K562 (cell line): ENCODE results near the gene RBM18. TPM values are rescaled to one million over a fixed set of nuclear protein-coding genes. Genes with fewer than 3 reads are reported as not detected.

Experiments used
- DMBX1 ChIP-seq: fragments of 250-450 bp; sonication (Bioruptor Pico); IDR thresholded peaks from 2 replicates; pipeline ENCODE4 v1.8.0; 2022; ENCODE audit warnings: inconsistent platforms, mild to moderate bottlenecking, moderate library complexity, borderline replicate concordance
- E2F1 ChIP-seq: sonication (generic); formaldehyde crosslinking; IDR thresholded peaks from 2 replicates; pipeline ENCODE4 v1.8.1; 2023; ENCODE audit warnings: mild to moderate bottlenecking, missing genetic modification reagents, moderate library complexity
- POLR2B ChIP-seq: fragments of 450-650 bp; IDR thresholded peaks from 2 replicates; pipeline ENCODE4 v1.6.1; 2018; ENCODE audit warnings: low read depth; ENCODE audit not compliant: partially characterized antibody
- SAFB ChIP-seq: fragments of 200-400 bp; formaldehyde crosslinking; IDR thresholded peaks from 2 replicates; pipeline ENCODE4 v1.6.1; 2017; ENCODE audit warnings: low read depth, low read length, borderline replicate concordance
- XRCC4 ChIP-seq: IDR thresholded peaks from one replicate; pipeline ENCODE4 v1.6.1; 2011; ENCODE audit not compliant: insufficient read depth, insufficient read length; ENCODE audit errors: extremely low read depth
- polyA plus RNA-seq, 8 experiments: library from polyadenylated mRNA; depleted of rRNA in 4 of 8; stranded (reverse) in 5 of 8; unstranded in 3 of 8; fragments of >200 nt; fragmentation: Nextera tagmentation in 2 of 8; fragmentation: Illumina TruSeq in 1 of 8; extraction: Ambion mirVana in 2 of 8; extraction: Trizol in 1 of 8; gene quantifications; 2 replicates each; pipeline versions ENCODE4 v1.2.1 to v1.2.3, GENCODE V29; 2011 to 2014; ENCODE audit warnings: inconsistent platforms in 1 of 8, missing spikeins in 1 of 8
- total RNA-seq, 7 experiments: library from RNA; depleted of rRNA in 6 of 7; stranded (reverse); fragments of >200 nt in 6 of 7; fragmentation: Illumina TruSeq in 2 of 7; extraction: Trizol in 2 of 7; gene quantifications; 2 replicates each; pipeline versions ENCODE4 v1.2.1 to v1.2.3, GENCODE V29; 2011 to 2021; ENCODE audit warnings: low replicate concordance in 1 of 7
- TF ChIP-seq, protein P1 (sequence below): sonication (generic); formaldehyde crosslinking; IDR thresholded peaks from 2 replicates; pipeline ENCODE4 v1.8.0; 2023; ENCODE audit warnings: missing genetic modification reagents, mild to moderate bottlenecking, borderline replicate concordance
- TF ChIP-seq, protein P2 (sequence below): sonication (generic); formaldehyde crosslinking; IDR thresholded peaks from 2 replicates; pipeline ENCODE4 v1.8.0; 2023; ENCODE audit warnings: mild to moderate bottlenecking, missing genetic modification reagents

Gene RBM18
- total and polyA plus RNA-seq, 9 of the 15 experiments (the other 6 are each of a cell fraction or from before 2014, with no cell fraction given) = 7.9 to 86.3 (median 34.0) TPM

DNA sequence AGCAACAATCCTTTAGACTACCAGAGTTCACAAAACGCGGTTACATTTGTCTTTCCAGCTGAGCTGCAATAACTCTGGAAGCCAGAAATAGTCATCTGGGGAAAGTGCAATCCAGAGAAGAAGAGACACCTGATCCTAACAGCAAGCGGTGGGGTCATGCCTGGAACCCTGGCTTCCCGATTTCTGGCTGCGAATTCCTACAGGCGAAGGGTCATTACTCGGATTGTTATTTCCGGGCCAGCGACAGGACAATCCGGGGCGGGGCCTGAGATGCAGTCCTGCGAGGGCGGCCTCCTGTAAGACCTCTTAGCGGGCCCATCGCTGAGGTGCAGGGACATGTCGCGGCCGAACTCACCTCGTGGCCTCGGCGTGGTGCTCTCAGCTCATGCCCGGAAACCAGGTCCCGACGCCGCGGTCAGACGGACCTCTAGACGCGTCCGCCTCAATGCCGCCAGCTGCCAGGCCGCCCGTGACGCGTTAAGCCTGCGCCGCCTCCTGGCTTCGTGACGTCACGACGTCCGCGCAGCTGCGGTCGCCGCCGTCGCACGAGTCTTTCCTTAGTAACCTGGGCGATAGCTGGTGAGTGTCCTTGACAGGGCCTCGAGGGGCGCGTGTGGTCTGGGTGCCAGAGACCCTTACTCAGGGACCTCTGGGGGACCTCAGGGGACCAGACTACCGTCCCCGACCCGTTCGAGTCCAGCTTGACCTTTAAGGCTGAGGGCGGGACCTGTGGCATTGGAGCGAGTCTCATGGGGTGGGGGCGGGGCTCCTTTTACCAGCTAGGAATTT is at the start of gene RBM18, which contains the start of gene MRRF (continued):
- TF ChIP-seq E2F1 (CRISPR knock-in tag) (peak; percentile 20; the same call in 1 of the 2 replicates), SAFB (no peak), XRCC4 (no peak), POLR2B (peak; percentile 69), DMBX1 (CRISPR knock-in tag) (no peak)
- TF ChIP-seq, protein P1, sequence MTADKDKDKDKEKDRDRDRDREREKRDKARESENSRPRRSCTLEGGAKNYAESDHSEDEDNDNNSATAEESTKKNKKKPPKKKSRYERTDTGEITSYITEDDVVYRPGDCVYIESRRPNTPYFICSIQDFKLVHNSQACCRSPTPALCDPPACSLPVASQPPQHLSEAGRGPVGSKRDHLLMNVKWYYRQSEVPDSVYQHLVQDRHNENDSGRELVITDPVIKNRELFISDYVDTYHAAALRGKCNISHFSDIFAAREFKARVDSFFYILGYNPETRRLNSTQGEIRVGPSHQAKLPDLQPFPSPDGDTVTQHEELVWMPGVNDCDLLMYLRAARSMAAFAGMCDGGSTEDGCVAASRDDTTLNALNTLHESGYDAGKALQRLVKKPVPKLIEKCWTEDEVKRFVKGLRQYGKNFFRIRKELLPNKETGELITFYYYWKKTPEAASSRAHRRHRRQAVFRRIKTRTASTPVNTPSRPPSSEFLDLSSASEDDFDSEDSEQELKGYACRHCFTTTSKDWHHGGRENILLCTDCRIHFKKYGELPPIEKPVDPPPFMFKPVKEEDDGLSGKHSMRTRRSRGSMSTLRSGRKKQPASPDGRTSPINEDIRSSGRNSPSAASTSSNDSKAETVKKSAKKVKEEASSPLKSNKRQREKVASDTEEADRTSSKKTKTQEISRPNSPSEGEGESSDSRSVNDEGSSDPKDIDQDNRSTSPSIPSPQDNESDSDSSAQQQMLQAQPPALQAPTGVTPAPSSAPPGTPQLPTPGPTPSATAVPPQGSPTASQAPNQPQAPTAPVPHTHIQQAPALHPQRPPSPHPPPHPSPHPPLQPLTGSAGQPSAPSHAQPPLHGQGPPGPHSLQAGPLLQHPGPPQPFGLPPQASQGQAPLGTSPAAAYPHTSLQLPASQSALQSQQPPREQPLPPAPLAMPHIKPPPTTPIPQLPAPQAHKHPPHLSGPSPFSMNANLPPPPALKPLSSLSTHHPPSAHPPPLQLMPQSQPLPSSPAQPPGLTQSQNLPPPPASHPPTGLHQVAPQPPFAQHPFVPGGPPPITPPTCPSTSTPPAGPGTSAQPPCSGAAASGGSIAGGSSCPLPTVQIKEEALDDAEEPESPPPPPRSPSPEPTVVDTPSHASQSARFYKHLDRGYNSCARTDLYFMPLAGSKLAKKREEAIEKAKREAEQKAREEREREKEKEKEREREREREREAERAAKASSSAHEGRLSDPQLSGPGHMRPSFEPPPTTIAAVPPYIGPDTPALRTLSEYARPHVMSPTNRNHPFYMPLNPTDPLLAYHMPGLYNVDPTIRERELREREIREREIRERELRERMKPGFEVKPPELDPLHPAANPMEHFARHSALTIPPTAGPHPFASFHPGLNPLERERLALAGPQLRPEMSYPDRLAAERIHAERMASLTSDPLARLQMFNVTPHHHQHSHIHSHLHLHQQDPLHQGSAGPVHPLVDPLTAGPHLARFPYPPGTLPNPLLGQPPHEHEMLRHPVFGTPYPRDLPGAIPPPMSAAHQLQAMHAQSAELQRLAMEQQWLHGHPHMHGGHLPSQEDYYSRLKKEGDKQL = no peak
- TF ChIP-seq, protein P2, sequence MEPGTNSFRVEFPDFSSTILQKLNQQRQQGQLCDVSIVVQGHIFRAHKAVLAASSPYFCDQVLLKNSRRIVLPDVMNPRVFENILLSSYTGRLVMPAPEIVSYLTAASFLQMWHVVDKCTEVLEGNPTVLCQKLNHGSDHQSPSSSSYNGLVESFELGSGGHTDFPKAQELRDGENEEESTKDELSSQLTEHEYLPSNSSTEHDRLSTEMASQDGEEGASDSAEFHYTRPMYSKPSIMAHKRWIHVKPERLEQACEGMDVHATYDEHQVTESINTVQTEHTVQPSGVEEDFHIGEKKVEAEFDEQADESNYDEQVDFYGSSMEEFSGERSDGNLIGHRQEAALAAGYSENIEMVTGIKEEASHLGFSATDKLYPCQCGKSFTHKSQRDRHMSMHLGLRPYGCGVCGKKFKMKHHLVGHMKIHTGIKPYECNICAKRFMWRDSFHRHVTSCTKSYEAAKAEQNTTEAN (CRISPR knock-in tag) = peak; percentile 22; the same call in 1 of the 2 replicates
